GM19372 (cell line): Measurements from ENCODE around the gene HHEX.
"Not testable (repeated sequence)": the region's sequence is repeated elsewhere in the genome, so short reads cannot be mapped to it uniquely, and the experiment has no call there.

Experiments
- ATAC-seq: cut with Tn5 transposase; IDR thresholded peaks from one replicate; pipeline ENCODE4 v1.9.1; 2021; ENCODE audit warnings: mild to moderate bottlenecking, low read depth, moderate library complexity; ENCODE audit not compliant: unreplicated experiment

HHEX gene

GRCh38 chr10:92689663-92690210 lies at the start of gene HHEX:
Gene HHEX (plus strand): TSS chr10:92689955. CDS start chr10:92689987, 32 bp downstream.
- peak; percentile 57 for ATAC-seq

- ATAC-seq = no peak
Observed at GRCh38 chr10:92640107-92640506, 49.6 kb upstream of the HHEX start.

- ATAC-seq = no peak
Observed at GRCh38 chr10:92641492-92641891, 48.3 kb upstream of the HHEX start.

- no peak for ATAC-seq
Observed at GRCh38 chr10:92644921-92645320, 44.8 kb upstream of the HHEX start.

- not testable (repeated sequence) for ATAC-seq
Observed at GRCh38 chr10:92650864-92651263, 38.9 kb upstream of the HHEX start.

GRCh38 chr10:92655426-92655825 lies 34.3 kb upstream of the HHEX start:
- ATAC-seq = no peak

GRCh38 chr10:92656266-92656961 lies 33.3 kb upstream of the HHEX start:
- no peak for ATAC-seq

- ATAC-seq = no peak
Observed at GRCh38 chr10:92657024-92657423, 32.7 kb upstream of the HHEX start.

GRCh38 chr10:92662848-92663247 lies 26.9 kb upstream of the HHEX start:
- ATAC-seq = no peak

GRCh38 chr10:92664322-92664721 lies 25.4 kb upstream of the HHEX start:
- ATAC-seq = no peak

GRCh38 chr10:92667078-92667477 lies 22.7 kb upstream of the HHEX start:
- no peak for ATAC-seq

GRCh38 chr10:92677708-92678107 lies 12.0 kb upstream of the HHEX start:
- ATAC-seq = no peak

GRCh38 chr10:92678206-92678605 lies 11.5 kb upstream of the HHEX start:
- no peak for ATAC-seq

- ATAC-seq = no peak
Observed at GRCh38 chr10:92681306-92681834, 8.4 kb upstream of the HHEX start.

- no peak for ATAC-seq
Observed at GRCh38 chr10:92688573-92688926, 1.2 kb upstream of the HHEX start.

GRCh38 chr10:92688927-92689662 lies 660 bp upstream of the HHEX start:
- peak; percentile 16 for ATAC-seq

GRCh38 chr10:92690211-92690914 lies 608 bp downstream of the HHEX start:
- ATAC-seq = no peak

GRCh38 chr10:92690915-92691590 lies 1.3 kb downstream of the HHEX start:
- ATAC-seq = no peak

- ATAC-seq = no peak
Observed at GRCh38 chr10:92691591-92692079, 1.9 kb downstream of the HHEX start.

- no peak for ATAC-seq
Observed at GRCh38 chr10:92692080-92692671, 2.4 kb downstream of the HHEX start.
